Esophagus squamous epithelium (tissue), 4 donors: ENCODE results near the gene CTNNA2.

ENCODE experiments used
- POLR2A ChIP-seq, 4 donors: fragments of 450-650 bp; IDR thresholded peaks; one replicate each; pipeline ENCODE4 v1.6.1; 2017; ENCODE audit warnings: antibody characterized with exemption in 4 of 4, mild to moderate bottlenecking in 4 of 4, moderate library complexity in 3 of 4
- TF ChIP-seq, protein P1 (sequence below), 6 experiments: fragments of 450-650 bp in 4 of 6; fragments of 200-600 bp in 2 of 6; sonication (generic) in 2 of 6; IDR thresholded peaks; one replicate each; pipeline ENCODE4 v1.5.1; 2016 to 2019; ENCODE audit warnings: antibody characterized with exemption in 6 of 6, mild to moderate bottlenecking in 4 of 6, moderate library complexity in 4 of 6

- TF ChIP-seq, protein P1, sequence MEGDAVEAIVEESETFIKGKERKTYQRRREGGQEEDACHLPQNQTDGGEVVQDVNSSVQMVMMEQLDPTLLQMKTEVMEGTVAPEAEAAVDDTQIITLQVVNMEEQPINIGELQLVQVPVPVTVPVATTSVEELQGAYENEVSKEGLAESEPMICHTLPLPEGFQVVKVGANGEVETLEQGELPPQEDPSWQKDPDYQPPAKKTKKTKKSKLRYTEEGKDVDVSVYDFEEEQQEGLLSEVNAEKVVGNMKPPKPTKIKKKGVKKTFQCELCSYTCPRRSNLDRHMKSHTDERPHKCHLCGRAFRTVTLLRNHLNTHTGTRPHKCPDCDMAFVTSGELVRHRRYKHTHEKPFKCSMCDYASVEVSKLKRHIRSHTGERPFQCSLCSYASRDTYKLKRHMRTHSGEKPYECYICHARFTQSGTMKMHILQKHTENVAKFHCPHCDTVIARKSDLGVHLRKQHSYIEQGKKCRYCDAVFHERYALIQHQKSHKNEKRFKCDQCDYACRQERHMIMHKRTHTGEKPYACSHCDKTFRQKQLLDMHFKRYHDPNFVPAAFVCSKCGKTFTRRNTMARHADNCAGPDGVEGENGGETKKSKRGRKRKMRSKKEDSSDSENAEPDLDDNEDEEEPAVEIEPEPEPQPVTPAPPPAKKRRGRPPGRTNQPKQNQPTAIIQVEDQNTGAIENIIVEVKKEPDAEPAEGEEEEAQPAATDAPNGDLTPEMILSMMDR (IDR thresholded peaks at IDR 0.05), result no peak
- no peak for TF ChIP-seq POLR2A (IDR thresholded peaks at IDR 0.05)
These were observed 1012.3 kb downstream of the CTNNA2 start for GRCh38 chr2:80525152-80525551.
